ENCODE results near the gene FABP3. TPM values are rescaled to one million over a fixed set of nuclear protein-coding genes. Genes with fewer than 3 reads are reported as not detected.

The FABP3 gene
- total and polyA plus RNA-seq, 2 of the 13 experiments (the other 11 are each of a cell fraction or from before 2014, with no cell fraction given) = 0.21 to 0.24 TPM

DNA sequence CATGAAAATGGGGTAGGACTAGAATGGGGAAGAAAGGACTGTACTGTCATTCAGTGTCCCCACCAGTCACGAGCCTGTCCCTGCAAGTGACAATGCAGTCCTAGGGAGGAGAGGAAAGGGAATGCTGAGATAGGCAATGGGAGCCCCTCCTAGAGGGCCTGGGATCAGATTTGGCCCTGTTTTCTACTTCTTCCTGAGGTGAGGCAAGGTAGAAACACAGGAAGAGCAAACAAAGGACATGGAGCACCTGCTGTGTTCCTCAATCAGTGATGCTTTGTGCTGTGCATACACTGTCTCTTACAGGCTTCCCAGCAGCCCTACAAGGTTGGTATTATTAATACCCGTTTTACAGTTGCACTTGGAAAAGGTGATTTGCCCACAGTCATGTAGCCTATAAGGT is 6.1 kb downstream of the FABP3 start:
- no peak overlapping the region for H3K9ac ChIP-seq (ENCODE audit: insufficient read depth, low read depth, low read length)
- FAIRE-seq = no peak
- no peak for DNase-seq (ENCODE audit: low spot score)
- intact Hi-C loops (cut with micrococcal nuclease; ENCODE audit: unreplicated experiment) (no loop called here), in situ Hi-C loops (cut with HindIII; ENCODE audit: extremely low pct_ligation_motif_present, low pct_unique_long_range_greater_than_20kb) (no loop called here)
- no peaks in the 10 kb centered on the region for H3K79me2 ChIP-seq (ENCODE audit: insufficient read depth, low read length)
- no peak for ATAC-seq
- H2AFZ ChIP-seq (ENCODE audit: low read length) = no peak overlapping the region
- H3K4me1 ChIP-seq (ENCODE audit: insufficient read depth, low read length) = peaks cover 21% of the 10 kb centered on the region
- no TSS peak for BruUV-seq (replicated peaks)
- TF ChIP-seq PRDM10 (CRISPR knock-in tag; IDR thresholded peaks at IDR 0.05; ENCODE audit: low read depth) (no peak), ZNF484 (CRISPR knock-in tag; IDR thresholded peaks at IDR 0.05; ENCODE audit: borderline replicate concordance, low read depth) (no peak), ZNF569 (CRISPR knock-in tag; IDR thresholded peaks at IDR 0.05; ENCODE audit: borderline replicate concordance) (no peak), RORA (CRISPR knock-in tag; IDR thresholded peaks at IDR 0.05) (no peak), MXD1 (CRISPR knock-in tag; IDR thresholded peaks at IDR 0.05) (no peak), RARG (CRISPR knock-in tag; IDR thresholded peaks at IDR 0.05; ENCODE audit: low read depth) (no peak), ZNF703 (CRISPR knock-in tag; IDR thresholded peaks at IDR 0.05; ENCODE audit: borderline replicate concordance) (no peak), TRIM24 (CRISPR knock-in tag; IDR thresholded peaks at IDR 0.05) (no peak)
- TF ChIP-seq, protein P1, sequence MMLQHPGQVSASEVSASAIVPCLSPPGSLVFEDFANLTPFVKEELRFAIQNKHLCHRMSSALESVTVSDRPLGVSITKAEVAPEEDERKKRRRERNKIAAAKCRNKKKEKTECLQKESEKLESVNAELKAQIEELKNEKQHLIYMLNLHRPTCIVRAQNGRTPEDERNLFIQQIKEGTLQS (CRISPR knock-in tag; IDR thresholded peaks at IDR 0.05) = no peak
- TF ChIP-seq, protein P2, sequence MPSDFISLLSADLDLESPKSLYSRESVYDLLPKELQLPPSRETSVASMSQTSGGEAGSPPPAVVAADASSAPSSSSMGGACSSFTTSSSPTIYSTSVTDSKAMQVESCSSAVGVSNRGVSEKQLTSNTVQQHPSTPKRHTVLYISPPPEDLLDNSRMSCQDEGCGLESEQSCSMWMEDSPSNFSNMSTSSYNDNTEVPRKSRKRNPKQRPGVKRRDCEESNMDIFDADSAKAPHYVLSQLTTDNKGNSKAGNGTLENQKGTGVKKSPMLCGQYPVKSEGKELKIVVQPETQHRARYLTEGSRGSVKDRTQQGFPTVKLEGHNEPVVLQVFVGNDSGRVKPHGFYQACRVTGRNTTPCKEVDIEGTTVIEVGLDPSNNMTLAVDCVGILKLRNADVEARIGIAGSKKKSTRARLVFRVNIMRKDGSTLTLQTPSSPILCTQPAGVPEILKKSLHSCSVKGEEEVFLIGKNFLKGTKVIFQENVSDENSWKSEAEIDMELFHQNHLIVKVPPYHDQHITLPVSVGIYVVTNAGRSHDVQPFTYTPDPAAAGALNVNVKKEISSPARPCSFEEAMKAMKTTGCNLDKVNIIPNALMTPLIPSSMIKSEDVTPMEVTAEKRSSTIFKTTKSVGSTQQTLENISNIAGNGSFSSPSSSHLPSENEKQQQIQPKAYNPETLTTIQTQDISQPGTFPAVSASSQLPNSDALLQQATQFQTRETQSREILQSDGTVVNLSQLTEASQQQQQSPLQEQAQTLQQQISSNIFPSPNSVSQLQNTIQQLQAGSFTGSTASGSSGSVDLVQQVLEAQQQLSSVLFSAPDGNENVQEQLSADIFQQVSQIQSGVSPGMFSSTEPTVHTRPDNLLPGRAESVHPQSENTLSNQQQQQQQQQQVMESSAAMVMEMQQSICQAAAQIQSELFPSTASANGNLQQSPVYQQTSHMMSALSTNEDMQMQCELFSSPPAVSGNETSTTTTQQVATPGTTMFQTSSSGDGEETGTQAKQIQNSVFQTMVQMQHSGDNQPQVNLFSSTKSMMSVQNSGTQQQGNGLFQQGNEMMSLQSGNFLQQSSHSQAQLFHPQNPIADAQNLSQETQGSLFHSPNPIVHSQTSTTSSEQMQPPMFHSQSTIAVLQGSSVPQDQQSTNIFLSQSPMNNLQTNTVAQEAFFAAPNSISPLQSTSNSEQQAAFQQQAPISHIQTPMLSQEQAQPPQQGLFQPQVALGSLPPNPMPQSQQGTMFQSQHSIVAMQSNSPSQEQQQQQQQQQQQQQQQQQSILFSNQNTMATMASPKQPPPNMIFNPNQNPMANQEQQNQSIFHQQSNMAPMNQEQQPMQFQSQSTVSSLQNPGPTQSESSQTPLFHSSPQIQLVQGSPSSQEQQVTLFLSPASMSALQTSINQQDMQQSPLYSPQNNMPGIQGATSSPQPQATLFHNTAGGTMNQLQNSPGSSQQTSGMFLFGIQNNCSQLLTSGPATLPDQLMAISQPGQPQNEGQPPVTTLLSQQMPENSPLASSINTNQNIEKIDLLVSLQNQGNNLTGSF (CRISPR knock-in tag; IDR thresholded peaks at IDR 0.05) = no peak
- TF ChIP-seq, protein P3, sequence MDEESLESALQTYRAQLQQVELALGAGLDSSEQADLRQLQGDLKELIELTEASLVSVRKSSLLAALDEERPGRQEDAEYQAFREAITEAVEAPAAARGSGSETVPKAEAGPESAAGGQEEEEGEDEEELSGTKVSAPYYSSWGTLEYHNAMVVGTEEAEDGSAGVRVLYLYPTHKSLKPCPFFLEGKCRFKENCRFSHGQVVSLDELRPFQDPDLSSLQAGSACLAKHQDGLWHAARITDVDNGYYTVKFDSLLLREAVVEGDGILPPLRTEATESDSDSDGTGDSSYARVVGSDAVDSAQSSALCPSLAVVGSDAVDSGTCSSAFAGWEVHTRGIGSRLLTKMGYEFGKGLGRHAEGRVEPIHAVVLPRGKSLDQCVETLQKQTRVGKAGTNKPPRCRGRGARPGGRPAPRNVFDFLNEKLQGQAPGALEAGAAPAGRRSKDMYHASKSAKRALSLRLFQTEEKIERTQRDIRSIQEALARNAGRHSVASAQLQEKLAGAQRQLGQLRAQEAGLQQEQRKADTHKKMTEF (CRISPR knock-in tag; IDR thresholded peaks at IDR 0.05) = no peak
- 75% methylated on average over 2 of the region's 2 CpGs for WGBS (ENCODE audit: low lambda C conversion rate)
- ChIA-PET CTCF (ENCODE audit: low intra/inter-chr PET ratio, low total read pairs) (no interaction called here), POLR2A (no interaction called here)
- H3K36me3 ChIP-seq (replicated peaks in 1 of 2; ENCODE audit: control insufficient read depth in 1 of 2, insufficient read depth in 2 of 2, low read length in 2 of 2) = peaks cover 5 to 35% of the 10 kb centered on the region in 2 experiments; a peak in 4 of 5 replicates
- no peak overlapping the region for H3K4me2 ChIP-seq (ENCODE audit: low read depth, low read length)
- no peak overlapping the region for H3K27ac ChIP-seq (ENCODE audit: extremely low read length, insufficient read depth, low read length)
- no peaks in the 10 kb centered on the region for H4K20me1 ChIP-seq (ENCODE audit: insufficient read depth, low read length)
- H3K4me3 ChIP-seq (replicated peaks in 1 of 3; ENCODE audit: insufficient read depth in 1 of 3, low read depth in 2 of 3, low read length in 3 of 3) = no peak overlapping the region
- no peaks in the 10 kb centered on the region for H3K27me3 ChIP-seq (ENCODE audit: control insufficient read depth in 1 of 2, insufficient read depth in 2 of 2, low read length in 2 of 2)
- no peaks in the 10 kb centered on the region for H3K9me3 ChIP-seq (ENCODE audit: low read length)
